SK-N-SH (cell line): ENCODE measurements around the gene KLRC2. TPM values are rescaled to one million over a fixed set of nuclear protein-coding genes. Genes with fewer than 3 reads are reported as not detected.

Source experiments
- CTCF ChIA-PET: fragments of 300-600, 350-600 bp; formaldehyde crosslinking; extraction: SDS; loops from one replicate; lab custom pipeline; 2021; lab: Yijun Ruan, JAX
- POLR2A ChIA-PET: fragments of 350-600 bp; sonication (Branson Sonifier 250); formaldehyde crosslinking; extraction: SDS; loops from one replicate; lab custom pipeline; 2020; ENCODE audit warnings: antibody characterized with exemption, inconsistent platforms; lab: Yijun Ruan, JAX
- DNase-seq: peaks from one replicate; pipeline ENCODE4 v3.0.0; 2012
- H2AFZ ChIP-seq: fragments of 200-600 bp; sonication (generic); 2 replicates; pipeline ENCODE4 v1.8.1; 2016; ENCODE audit warnings: antibody characterized with exemption, mild to moderate bottlenecking, low read depth
- H3F3A ChIP-seq: fragments of 200-600 bp; sonication (generic); replicated peaks from 2 replicates; pipeline ENCODE3; 2016; ENCODE audit warnings: antibody characterized with exemption, mild to moderate bottlenecking; ENCODE audit not compliant: insufficient read depth
- H3K27ac ChIP-seq, 2 experiments: fragments of 200-500 bp in 1 of 2; fragments of 200-600 bp in 1 of 2; sonication (Bioruptor generic) in 1 of 2; sonication (generic), shearing (Covaris generic) in 1 of 2; 2 replicates each; pipeline versions ENCODE4 v1.5.1 to v1.6.1; 2014 to 2016; ENCODE audit warnings: low read depth in 2 of 2, inconsistent platforms in 1 of 2, low read length in 1 of 2, mild to moderate bottlenecking in 1 of 2, mixed read lengths in 1 of 2
- H3K27me3 ChIP-seq: fragments of 200-600 bp; sonication (generic), shearing (Covaris generic); 2 replicates; pipeline ENCODE4 v1.6.1; 2016; ENCODE audit warnings: mixed run types; ENCODE audit not compliant: insufficient read depth
- H3K36me3 ChIP-seq, 2 experiments: fragments of 200-500 bp in 1 of 2; fragments of 200-600 bp in 1 of 2; sonication (Bioruptor generic) in 1 of 2; sonication (generic) in 1 of 2; replicated peaks in 1 of 2; 2 replicates each; pipeline versions ENCODE3 to v1.5.1; 2014 to 2016; ENCODE audit warnings: low read length in 1 of 2, mild to moderate bottlenecking in 1 of 2; ENCODE audit not compliant: insufficient read depth in 2 of 2, control insufficient read depth in 1 of 2
- H3K4me1 ChIP-seq, 2 experiments: fragments of 200-500 bp in 1 of 2; fragments of 200-600 bp in 1 of 2; sonication (Bioruptor generic) in 1 of 2; sonication (generic), shearing (Covaris generic) in 1 of 2; 2 replicates each; pipeline versions ENCODE4 v1.5.1 to v1.6.1; 2014 to 2016; ENCODE audit warnings: low read depth in 1 of 2, low read length in 1 of 2, mixed run types in 1 of 2; ENCODE audit not compliant: insufficient read depth in 2 of 2, control insufficient read depth in 1 of 2
- H3K4me2 ChIP-seq: fragments of 200-600 bp; sonication (generic), shearing (Covaris generic); 2 replicates; pipeline ENCODE4 v1.6.1; 2017; ENCODE audit warnings: mixed run types
- H3K4me3 ChIP-seq, 2 experiments: fragments of 200-500 bp in 1 of 2; fragments of 200-600 bp in 1 of 2; sonication (Bioruptor generic) in 1 of 2; sonication (generic), shearing (Covaris generic) in 1 of 2; 2 replicates each; pipeline versions ENCODE4 v1.5.1 to v1.8.1; 2014 to 2016; ENCODE audit warnings: low read depth in 2 of 2, inconsistent platforms in 1 of 2, low read length in 1 of 2, mild to moderate bottlenecking in 1 of 2, mixed read lengths in 1 of 2, moderate library complexity in 1 of 2
- H3K79me2 ChIP-seq: fragments of 200-600 bp; sonication (generic); 2 replicates; pipeline ENCODE4 v1.8.1; 2017; ENCODE audit warnings: mild to moderate bottlenecking; ENCODE audit not compliant: insufficient read depth
- H3K9ac ChIP-seq: fragments of 200-600 bp; sonication (generic); 2 replicates; pipeline ENCODE4 v1.6.1; 2017; ENCODE audit warnings: mixed run types
- H3K9me2 ChIP-seq: fragments of 200-600 bp; sonication (generic); 2 replicates; pipeline ENCODE4 v1.6.1; 2017; ENCODE audit warnings: mixed run types
- H3K9me3 ChIP-seq: fragments of 200-600 bp; sonication (generic); 2 replicates; pipeline ENCODE4 v1.6.1; 2017; ENCODE audit warnings: mixed run types, mild to moderate bottlenecking, moderate library complexity
- H4K20me1 ChIP-seq: fragments of 200-600 bp; sonication (generic); 2 replicates; pipeline ENCODE4 v1.6.1; 2017; ENCODE audit warnings: mild to moderate bottlenecking, mixed run types; ENCODE audit not compliant: insufficient read depth
- CTCF ChIP-seq: fragments of 200-600 bp; sonication (generic); IDR thresholded peaks from 2 replicates; pipeline ENCODE4 v1.6.1; 2017; ENCODE audit warnings: antibody characterized with exemption, mild to moderate bottlenecking, moderate library complexity
- EZH2phosphoT487 ChIP-seq: fragments of 200-600 bp; sonication (generic); IDR thresholded peaks from 2 replicates; pipeline ENCODE4 v1.6.1; 2017; ENCODE audit warnings: low read depth, mixed run types, mild to moderate bottlenecking, antibody characterized with exemption, moderate library complexity, borderline replicate concordance
- GABPA ChIP-seq: IDR thresholded peaks from 2 replicates; pipeline ENCODE4 v1.4.0; 2012; ENCODE audit warnings: low read depth, mild to moderate bottlenecking
- GATA2 ChIP-seq: sonication (generic); formaldehyde crosslinking; IDR thresholded peaks from 2 replicates; pipeline ENCODE4 v1.5.0; 2020; ENCODE audit warnings: mild to moderate bottlenecking, missing genetic modification reagents
- IRF3 ChIP-seq: fragments of 150-350 bp; IDR thresholded peaks from 2 replicates; pipeline ENCODE4 v1.6.1; 2016; ENCODE audit warnings: mild to moderate bottlenecking, low read depth, low read length
- PBX3 ChIP-seq: IDR thresholded peaks from 2 replicates; pipeline ENCODE4; 2012
- POLR2AphosphoS5 ChIP-seq: IDR thresholded peaks from 2 replicates; pipeline ENCODE4 v1.6.1; 2012; ENCODE audit warnings: low read depth, low read length
- RAD21 ChIP-seq: IDR thresholded peaks from 2 replicates; pipeline ENCODE4 v1.6.1; 2012; ENCODE audit warnings: mild to moderate bottlenecking, low read length
- RCOR1 ChIP-seq: fragments of 150-350 bp; IDR thresholded peaks from 2 replicates; pipeline ENCODE4 v1.6.1; 2017; ENCODE audit warnings: antibody characterized with exemption, low read length
- REST ChIP-seq: IDR thresholded peaks from 2 replicates; pipeline ENCODE4 v1.6.1; 2012; ENCODE audit warnings: mild to moderate bottlenecking, low read depth, low read length, moderate library complexity
- RFX5 ChIP-seq: IDR thresholded peaks from 2 replicates; pipeline ENCODE4 v1.6.1; 2012; ENCODE audit warnings: mild to moderate bottlenecking, improper control_type of control experiment, low read length
- RXRA ChIP-seq: IDR thresholded peaks from 2 replicates; pipeline ENCODE4 v1.4.0; 2012; ENCODE audit warnings: low read depth, mild to moderate bottlenecking, borderline replicate concordance
- TAF1 ChIP-seq: IDR thresholded peaks from 2 replicates; pipeline ENCODE4 v1.6.1; 2012; ENCODE audit warnings: low read depth, mild to moderate bottlenecking, low read length, moderate library complexity, borderline replicate concordance
- TCF12 ChIP-seq: IDR thresholded peaks from 2 replicates; pipeline ENCODE4 v1.4.0; 2012
- USF2 ChIP-seq: fragments of 150-350 bp; IDR thresholded peaks from 2 replicates; pipeline ENCODE4 v1.6.1; 2017; ENCODE audit warnings: antibody characterized with exemption, low read length, low read depth, borderline replicate concordance
- WGBS: methylation state at CpG from one replicate; pipeline ENCODE4 v1.1.6; 2017; ENCODE audit warnings: low lambda C conversion rate; 5-methylcytosine and 5-hydroxymethylcytosine counted together
- polyA plus RNA-seq, 3 experiments: library from polyadenylated mRNA; depleted of rRNA; stranded (reverse); fragments of >200 nt; gene quantifications; 2 replicates each; pipeline ENCODE4 v1.2.3, GENCODE V29; 2012

Gene KLRC2
- polyA plus RNA-seq, 1 of the 3 experiments (the other 2 are of a cell fraction), result not detected

- Histone ChIP-seq H3K27me3 (no peaks in the 10 kb centered on the region; the same call in 1 of the 2 replicates), H2AFZ (no peak within 1 kb of the TSS), H3K4me3 (no peak within 1 kb of the TSS), H3K4me2 (no peak within 1 kb of the TSS), H3K27ac (no peak within 1 kb of the TSS), H3K79me2 (no peaks in the 10 kb centered on the region), H4K20me1 (no peaks in the 10 kb centered on the region), H3K9me3 (no peaks in the 10 kb centered on the region), H3F3A (no peaks in the 10 kb centered on the region), H3K4me1 (no peaks in the 10 kb centered on the region), H3K9me2 (no peaks in the 10 kb centered on the region), H3K36me3 (no peaks in the 10 kb centered on the region), H3K9ac (no peak within 1 kb of the TSS)
- no peak for TF ChIP-seq USF2
- TF ChIP-seq RAD21, result no peak
- no peak for TF ChIP-seq RFX5
- no peak for TF ChIP-seq REST
- no peak for TF ChIP-seq RCOR1
- no peak for TF ChIP-seq PBX3
- no peak for TF ChIP-seq TCF12
- TF ChIP-seq CTCF, result no peak
- TF ChIP-seq GATA2 (CRISPR knock-in tag), result no peak
- TF ChIP-seq TAF1, result no peak
- TF ChIP-seq IRF3, result no peak
- no peak for TF ChIP-seq GABPA
- no peak for TF ChIP-seq EZH2phosphoT487
- no peak for TF ChIP-seq RXRA
- no peak for TF ChIP-seq POLR2AphosphoS5
- ChIA-PET CTCF (no interaction called here), POLR2A (no interaction called here)
- no peak for DNase-seq
- 0% methylated on average over 1 of the region's 1 CpG for WGBS
Measured at GRCh38 chr12:10409392-10409791, 26.4 kb downstream of the KLRC2 start, which contains the start of gene KLRC4. TSS of gene KLRC4 (minus strand) at chr12:10409757. CDS start at chr12:10409575, 182 bp downstream.
